GM10248 (cell line): ENCODE results near the gene FAM20A.

Source experiments
- CTCF ChIA-PET: fragments of 300-600 bp; sonication (Branson Sonifier 250); formaldehyde crosslinking; extraction: SDS; loops from one replicate; lab custom pipeline; 2021; ENCODE audit warnings: antibody characterized with exemption; lab: Yijun Ruan, JAX
- POLR2A ChIA-PET: fragments of 350-650 bp; sonication (Branson Sonifier 250); formaldehyde crosslinking; extraction: SDS; loops from one replicate; lab custom pipeline; 2020; ENCODE audit warnings: antibody characterized with exemption; lab: Yijun Ruan, JAX
- DNase-seq: peaks from one replicate; pipeline ENCODE4 v3.0.0; 2012; ENCODE audit errors: extremely low spot score
- CTCF ChIP-seq: IDR thresholded peaks from 2 replicates; pipeline ENCODE4 v1.5.1; 2012; ENCODE audit warnings: mild to moderate bottlenecking, low read depth; ENCODE audit errors: extremely low read depth, missing control alignments, control extremely low read depth

FAM20A gene

DNA sequence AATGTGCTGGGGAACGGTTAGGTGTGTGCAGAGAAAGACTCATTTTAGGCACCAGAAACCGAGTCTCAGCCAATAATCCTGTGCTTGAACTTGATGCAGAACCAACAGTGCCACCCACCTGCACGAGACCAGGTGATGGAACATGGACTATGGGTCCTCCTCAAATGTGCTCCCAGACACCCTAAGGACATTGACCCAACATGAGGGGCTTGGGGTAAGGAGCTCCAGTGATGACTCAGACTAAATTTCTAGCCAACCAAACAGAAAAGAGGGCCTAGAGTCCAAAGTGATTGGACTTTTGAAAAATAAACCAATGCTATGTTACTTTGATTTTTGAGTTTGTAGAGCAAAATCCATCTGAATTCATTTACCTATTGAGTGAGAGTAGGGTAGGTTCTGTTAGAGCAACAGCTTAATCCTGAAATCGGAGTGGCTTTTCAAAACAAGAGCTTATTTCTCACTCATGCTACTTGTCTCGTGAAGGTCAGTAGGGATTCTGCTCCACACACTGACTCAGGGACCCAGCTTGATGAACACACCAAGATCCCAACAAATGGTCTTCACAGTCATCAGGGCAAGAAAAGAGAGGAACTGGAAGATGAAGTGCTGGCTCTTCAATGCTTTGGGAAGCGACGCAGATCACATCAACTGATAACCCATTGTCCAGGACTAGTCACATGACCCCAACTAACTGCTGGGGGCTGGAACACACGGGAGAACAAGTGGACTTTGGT is 21.8 kb downstream of the FAM20A start:
- no peak for DNase-seq
- POLR2A ChIA-PET = no interaction called here
- TF ChIP-seq CTCF = no peak
- CTCF ChIA-PET = interaction anchor here (1.7 kb wide), 1 partner anchor 12 kb away, joined by 6 read pairs; no protein-coding TSS in a partner anchor

- no peak for TF ChIP-seq CTCF
- ChIA-PET POLR2A (no interaction called here), CTCF (interaction anchor here (1.0 kb wide), 1 partner anchor 15 kb away, joined by 3 read pairs; no protein-coding TSS in a partner anchor)
- DNase-seq = no peak
Observed at GRCh38 chr17:68578236-68578635, 22.9 kb downstream of the FAM20A start.

- POLR2A ChIA-PET = no interaction called here
- no peak for DNase-seq
- TF ChIP-seq CTCF = no peak
- CTCF ChIA-PET = interaction anchor here (0.8 to 1.6 kb wide), 4 partner anchors 10 to 64 kb away, joined by 3 to 5 read pairs (median 4); no protein-coding TSS in a partner anchor
Observed at GRCh38 chr17:68577497-68577821, 23.7 kb downstream of the FAM20A start.

- no peak for TF ChIP-seq CTCF
- ChIA-PET POLR2A (no interaction called here), CTCF (interaction anchor here (0.8 to 1.6 kb wide), 5 partner anchors 9 to 64 kb away, joined by 3 to 5 read pairs (median 3); no protein-coding TSS in a partner anchor)
- DNase-seq = no peak
Observed at GRCh38 chr17:68576811-68577496, 24.2 kb downstream of the FAM20A start.

GRCh38 chr17:68576137-68576536 is 25.0 kb downstream of the FAM20A start:
- no peak for TF ChIP-seq CTCF
- no peak for DNase-seq
- ChIA-PET CTCF (interaction anchor here (1.1 to 1.6 kb wide), 4 partner anchors 9 to 43 kb away, joined by 3 to 6 read pairs (median 4); no protein-coding TSS in a partner anchor), POLR2A (no interaction called here)

- CTCF ChIA-PET = no interaction called here
- no peak for TF ChIP-seq CTCF
- POLR2A ChIA-PET = interaction anchor here (0.7 kb wide), 1 partner anchor 32 kb away, joined by 3 read pairs; no protein-coding TSS in a partner anchor
- no peak for DNase-seq
Observed at GRCh38 chr17:68573338-68573737, 27.8 kb downstream of the FAM20A start.
